Activated CD8-positive, alpha-beta memory T cell treated with anti-CD3 and anti-CD28 coated beads, Interleukin-2, amount 50 U/mL, for 1 hour (primary cell): ENCODE results near the gene FAM234B.

Experiments
- DNase-seq: peaks from one replicate; pipeline ENCODE4 v3.0.0-alpha.2; 2020; ENCODE audit errors: extremely low read depth

The FAM234B gene

GRCh38 chr12:13091832-13092231, 47.7 kb downstream of the FAM234B start:
- DNase-seq, result no peak

- DNase-seq, result no peak
Measured at GRCh38 chr12:13093191-13093847, 49.1 kb downstream of the FAM234B start.

DNA sequence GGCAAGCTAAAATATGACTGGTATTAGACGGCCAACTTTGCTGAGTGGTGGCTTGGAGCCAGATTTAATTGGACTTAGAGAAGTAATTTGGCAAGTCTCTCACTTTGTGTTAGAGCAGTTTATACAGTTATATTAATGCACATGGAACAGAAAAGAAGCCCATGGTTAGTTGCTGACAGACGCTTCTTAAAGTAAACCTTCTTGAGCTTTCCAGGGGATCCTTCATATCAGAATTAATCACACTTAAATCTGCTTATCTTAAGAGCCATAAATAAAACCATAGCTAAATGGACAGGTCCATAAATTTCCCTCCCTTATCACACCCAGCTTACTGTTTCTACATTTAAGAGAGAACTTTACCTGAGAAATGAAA, 49.7 kb downstream of the FAM234B start:
- no peak for DNase-seq

DNA sequence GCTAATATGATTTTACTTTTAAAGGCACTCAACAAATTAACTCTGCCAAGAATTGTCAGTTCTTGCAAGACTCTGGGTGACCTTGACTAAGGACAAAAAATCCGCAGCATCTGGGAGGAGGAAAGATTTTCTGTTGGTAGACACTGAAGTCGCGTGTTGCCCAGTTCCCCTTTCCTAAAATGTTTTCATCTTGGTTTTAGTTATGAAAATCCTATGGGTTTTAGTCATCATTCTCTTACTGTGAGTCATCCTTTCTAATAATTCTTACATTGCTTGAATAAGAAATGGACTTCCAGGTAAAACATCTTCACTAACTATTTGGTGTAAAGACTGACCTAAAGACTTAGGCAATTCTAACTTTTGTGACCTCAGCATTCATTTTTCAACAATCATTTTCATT, 50.2 kb downstream of the FAM234B start:
- DNase-seq, result no peak

GRCh38 chr12:13095266-13095995, 51.2 kb downstream of the FAM234B start:
- DNase-seq, result no peak

DNA sequence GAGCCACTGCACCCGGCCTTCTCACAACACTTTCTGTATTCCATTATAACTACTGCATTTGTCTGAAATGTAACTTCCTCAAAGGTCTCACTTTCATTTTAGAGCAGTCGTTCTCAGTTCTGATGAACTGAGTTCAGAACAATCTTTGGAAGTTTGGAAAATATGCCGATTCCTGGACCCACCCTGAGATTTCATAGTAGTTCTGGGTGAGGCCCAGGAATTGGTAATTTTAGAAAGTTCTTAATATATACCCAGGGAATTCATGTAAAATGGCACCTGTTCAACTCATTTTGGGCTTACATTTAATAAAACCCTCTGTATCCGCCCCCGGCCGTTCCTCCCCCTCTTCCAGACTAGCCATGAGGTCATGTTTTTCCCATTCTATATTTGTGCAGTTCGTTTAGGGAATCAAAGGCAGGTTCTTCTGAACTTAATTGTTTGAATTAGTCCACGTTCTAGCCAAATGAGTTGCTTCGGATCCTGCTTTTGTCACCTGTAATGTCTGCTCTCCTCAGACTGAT, 53.4 kb downstream of the FAM234B start:
- no peak for DNase-seq

DNA sequence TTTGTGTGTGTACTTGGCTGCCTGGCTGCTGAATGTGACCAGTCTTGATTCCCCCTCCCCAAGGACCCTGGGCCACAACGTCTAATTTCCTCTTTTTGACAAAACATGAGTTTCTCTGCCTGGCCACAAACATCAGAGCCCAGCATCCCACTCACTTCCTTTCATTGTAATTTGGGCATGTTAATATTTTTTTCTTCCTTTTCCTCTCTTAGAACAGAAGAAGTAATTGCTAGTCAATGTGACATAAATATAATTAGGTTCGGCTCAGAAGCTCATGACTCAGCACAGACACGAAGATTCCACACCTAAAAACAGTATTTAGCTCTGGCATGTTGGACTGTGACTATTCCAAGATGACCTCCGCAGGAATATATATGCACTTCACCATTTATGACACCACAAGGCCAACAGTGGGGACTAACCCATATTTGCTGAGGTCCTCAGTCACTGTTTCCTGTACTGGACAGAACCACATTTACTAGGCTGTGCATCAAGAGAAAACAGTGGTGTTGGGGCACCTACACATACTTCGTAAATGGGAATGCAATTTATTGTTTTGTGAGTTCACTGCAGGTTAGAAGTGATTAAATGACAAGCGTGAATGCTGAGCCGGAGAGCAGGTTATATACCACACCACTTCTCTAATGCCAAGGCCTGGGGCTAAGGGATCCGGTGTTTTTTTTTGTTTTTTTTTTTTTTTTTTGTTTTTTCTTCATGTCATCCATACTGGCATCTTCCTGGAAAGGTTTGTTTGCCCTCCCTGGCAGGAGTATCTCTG, 55.1 kb downstream of the FAM234B start:
- DNase-seq, result no peak

DNA sequence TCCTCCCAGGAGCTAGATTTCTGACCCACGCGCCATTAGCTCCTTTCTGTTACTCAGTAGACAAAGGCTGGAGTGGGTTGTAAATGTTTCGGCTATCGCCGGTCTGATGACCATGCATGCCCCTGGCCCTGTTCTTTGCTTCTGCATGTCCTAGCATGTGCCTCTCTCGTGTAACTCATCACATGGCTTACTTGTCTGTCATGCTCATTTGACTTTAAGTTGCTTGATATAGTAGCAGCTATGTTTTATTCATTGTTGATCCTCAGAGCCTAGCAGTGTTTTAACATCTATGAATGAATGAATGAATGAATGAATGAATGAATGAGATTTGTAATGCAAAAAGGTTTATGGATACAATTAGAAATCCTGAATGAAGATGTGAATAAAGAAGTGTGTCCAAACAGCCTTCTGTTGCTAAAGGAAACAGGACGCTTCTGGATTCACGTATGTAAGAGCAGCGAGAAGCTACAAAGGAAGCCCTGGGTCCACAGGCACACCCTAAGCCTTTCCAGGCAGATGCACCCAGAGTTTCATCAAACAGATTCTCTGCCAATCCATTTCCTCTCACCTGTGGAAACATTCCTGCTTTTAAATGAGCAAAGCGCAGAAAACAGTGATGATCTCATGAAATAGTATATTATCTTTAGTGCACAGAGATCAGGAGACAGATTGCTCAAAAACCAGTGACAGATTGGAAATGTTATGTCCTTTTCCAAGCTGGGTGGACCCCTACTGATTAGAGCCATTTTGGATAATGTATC, 55.8 kb downstream of the FAM234B start:
- DNase-seq, result no peak

DNA sequence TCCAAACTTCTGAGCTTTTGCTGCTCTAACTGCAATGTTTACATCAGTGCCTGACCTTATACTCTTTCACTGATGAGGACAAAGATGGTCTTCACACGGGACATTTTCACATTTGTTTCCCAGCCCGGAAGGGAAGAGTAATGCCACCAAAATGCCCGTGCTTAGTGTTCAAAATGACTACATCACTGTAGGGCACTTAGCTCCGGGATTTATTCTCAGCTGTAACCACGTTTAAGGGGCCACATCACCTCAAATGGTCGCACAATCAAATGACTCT, 56.4 kb downstream of the FAM234B start:
- DNase-seq, result no peak

DNA sequence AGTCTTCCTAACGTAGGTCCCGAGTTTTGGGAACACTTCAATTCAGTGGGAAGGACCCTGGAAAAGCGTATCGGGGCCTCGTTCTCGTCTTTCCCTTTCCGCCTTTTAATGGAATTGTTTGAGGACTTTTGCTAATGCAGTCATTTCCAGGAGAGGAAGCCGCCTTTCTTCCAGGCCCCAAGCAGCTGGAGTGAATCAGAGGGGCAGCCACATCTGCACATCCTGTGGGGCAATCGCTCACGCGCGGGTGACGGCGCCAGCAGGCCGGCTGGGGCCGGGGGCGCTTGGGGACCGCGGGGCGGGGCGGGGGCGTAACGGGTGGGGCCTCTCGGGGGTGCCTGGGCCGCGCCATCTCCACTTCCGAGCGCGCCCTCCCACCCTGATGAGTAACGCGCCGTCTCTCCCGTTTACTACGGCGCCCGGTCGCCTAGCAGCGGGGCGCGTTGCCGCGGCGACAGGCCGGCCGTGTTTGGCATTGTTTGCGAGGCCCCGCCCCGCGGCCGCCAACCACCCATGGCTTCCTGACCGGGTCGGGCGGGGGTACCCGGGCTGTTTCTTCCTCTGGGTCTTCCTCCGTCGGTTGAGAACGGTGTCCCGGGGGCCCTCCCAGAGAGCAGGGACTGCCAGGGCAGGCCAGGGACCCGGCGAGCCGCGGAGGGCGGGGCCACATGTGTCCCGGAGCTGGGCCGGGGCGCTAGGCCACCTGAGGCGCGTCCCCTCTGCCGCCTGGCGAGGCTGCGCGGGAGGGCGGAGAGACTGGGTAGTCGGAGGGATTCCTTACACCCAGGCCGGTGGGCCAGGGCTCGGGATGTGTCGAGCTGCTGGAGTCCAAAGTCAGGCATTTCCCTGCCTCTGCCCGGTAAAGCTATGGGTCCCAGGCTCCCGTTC, 56.9 kb downstream of the FAM234B start:
- peak; percentile 82 for DNase-seq

DNA sequence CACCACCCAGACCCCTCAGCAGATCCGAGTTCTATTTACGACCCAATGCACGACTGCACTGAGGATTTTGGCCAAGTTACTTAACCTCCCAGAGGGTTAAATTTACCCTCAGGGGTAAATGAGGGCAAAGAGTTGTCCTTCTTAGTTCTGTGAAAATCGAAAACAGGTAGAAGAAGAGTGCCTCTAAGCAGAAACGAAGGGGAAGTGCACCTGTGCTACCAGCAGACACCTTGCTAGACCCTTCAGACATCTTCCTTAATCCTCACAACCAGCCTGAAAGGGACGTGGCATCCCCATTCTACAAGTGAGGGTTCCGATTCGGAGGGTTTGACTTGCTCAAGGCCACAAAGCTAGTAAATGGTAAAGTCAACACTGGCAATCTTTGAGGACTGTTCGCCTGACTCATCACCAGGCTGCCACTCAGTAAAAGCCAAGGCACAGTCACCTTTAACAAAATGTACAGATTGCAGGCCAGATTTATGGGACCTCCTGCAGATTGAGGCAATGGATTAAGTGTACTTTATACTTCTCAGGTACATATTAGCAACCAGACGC, 57.7 kb downstream of the FAM234B start:
- DNase-seq, result no peak

GRCh38 chr12:13102461-13103195, 58.4 kb downstream of the FAM234B start:
- DNase-seq, result no peak

- no peak for DNase-seq
Measured at GRCh38 chr12:13103391-13104033, 59.3 kb downstream of the FAM234B start, which contains the start of gene GSG1. Gene GSG1 (minus strand): TSS chr12:13103667. CDS start chr12:13103512, 155 bp downstream.

- DNase-seq, result no peak
Measured at GRCh38 chr12:13104409-13104808, 60.2 kb downstream of the FAM234B start.

- DNase-seq, result no peak
Measured at GRCh38 chr12:13105781-13106180, 61.6 kb downstream of the FAM234B start.

DNA sequence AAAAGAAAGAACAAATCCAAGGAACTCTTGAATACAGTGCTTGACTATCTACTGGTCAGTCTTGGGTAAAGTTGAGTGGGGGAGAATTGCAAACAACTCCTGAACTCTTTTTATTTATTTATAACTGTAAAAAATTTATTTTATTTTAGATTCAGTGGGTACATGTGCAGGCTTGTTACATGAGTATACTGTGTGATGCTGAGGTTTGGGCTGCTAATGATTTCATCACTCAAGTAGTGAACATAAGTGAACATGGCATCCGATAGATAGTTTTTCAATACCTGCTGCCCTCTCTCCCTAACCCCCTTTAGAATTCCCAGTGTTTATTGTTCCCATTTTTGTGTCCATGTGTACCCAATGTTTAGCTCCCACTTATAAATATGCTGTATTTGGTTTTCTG, 62.5 kb downstream of the FAM234B start:
- DNase-seq, result no peak

DNA sequence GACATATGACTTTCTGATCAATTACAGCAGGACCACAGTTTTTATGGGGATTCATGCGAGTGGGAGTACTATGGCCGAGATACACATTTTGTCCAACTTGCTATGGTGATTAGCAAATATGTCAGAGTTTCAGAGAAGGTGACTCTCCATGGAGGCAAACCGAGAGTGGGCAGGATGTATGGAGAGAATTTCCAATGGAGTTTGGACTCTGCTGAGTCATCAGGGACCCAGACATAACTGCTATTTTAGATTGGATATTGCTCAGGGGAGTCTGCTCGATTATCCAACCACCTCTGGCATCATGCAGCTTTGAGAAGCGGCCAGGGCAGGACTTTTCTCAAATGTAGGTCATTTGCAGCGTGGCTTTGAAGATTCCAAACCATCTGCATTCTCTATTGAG, 68.8 kb downstream of the FAM234B start:
- no peak for DNase-seq

GRCh38 chr12:13114251-13115052, 70.3 kb downstream of the FAM234B start:
- no peak for DNase-seq

DNA sequence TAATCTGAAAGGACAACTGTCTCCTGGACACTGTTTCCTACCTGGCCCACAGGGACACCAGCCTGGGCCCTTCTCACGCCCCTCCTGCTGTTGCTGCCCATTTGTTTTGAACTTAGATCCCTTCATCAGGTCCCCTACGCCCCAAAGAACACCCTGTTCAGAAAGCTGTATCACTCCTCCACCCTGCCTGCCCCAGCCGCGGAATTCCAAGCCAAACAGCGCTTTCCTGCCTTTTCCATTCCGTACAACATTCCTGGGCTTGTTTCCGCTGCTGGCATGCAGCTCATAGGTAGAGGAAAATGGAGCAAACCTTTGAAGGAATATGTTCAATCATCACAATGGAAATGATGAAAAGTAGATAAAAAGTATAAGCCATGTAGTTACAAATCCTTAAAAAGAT, 72.1 kb downstream of the FAM234B start:
- DNase-seq, result no peak
